ENCODE results near the gene CRIP2.

DNA sequence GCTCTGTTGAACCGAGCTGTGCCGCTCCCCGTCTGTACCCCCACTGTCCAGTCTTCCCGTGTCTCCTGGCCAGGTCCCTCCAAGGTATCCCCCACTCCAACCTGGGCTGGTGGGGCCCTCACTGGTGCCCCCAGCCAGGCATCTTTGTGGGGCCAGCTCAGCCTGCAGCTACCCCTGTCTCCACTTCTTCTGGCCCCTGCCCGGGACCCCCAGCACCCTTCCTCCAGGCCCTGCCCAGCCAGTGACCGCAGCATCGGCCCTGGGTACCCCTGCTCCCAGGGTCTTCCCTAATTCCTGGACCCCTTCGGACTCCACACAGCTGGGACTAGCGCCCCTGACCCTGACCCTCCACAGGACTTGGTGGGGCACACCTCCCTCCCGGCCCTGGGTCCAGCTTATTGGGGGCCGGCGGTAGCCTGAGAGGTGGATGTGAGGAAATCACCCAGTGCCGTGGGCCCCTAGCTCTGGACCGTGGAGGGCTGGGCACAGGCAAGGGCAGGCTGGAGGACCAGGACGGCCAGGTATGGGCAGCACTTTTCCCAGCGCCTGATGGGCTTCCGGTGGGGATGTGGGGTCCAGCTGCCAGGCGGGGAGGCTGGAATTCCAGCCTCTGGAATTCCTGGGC is 8.0 kb downstream of the CRIP2 start:
- TF ChIP-seq, protein P1, sequence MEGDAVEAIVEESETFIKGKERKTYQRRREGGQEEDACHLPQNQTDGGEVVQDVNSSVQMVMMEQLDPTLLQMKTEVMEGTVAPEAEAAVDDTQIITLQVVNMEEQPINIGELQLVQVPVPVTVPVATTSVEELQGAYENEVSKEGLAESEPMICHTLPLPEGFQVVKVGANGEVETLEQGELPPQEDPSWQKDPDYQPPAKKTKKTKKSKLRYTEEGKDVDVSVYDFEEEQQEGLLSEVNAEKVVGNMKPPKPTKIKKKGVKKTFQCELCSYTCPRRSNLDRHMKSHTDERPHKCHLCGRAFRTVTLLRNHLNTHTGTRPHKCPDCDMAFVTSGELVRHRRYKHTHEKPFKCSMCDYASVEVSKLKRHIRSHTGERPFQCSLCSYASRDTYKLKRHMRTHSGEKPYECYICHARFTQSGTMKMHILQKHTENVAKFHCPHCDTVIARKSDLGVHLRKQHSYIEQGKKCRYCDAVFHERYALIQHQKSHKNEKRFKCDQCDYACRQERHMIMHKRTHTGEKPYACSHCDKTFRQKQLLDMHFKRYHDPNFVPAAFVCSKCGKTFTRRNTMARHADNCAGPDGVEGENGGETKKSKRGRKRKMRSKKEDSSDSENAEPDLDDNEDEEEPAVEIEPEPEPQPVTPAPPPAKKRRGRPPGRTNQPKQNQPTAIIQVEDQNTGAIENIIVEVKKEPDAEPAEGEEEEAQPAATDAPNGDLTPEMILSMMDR (IDR thresholded peaks at IDR 0.05): no peak
- no peak for TF ChIP-seq POLR2A (IDR thresholded peaks at IDR 0.05)
- TF ChIP-seq POLR2AphosphoS5 (IDR thresholded peaks at IDR 0.05): no peak
